ENCODE measurements around the gene STX3.

The STX3 gene

DNA sequence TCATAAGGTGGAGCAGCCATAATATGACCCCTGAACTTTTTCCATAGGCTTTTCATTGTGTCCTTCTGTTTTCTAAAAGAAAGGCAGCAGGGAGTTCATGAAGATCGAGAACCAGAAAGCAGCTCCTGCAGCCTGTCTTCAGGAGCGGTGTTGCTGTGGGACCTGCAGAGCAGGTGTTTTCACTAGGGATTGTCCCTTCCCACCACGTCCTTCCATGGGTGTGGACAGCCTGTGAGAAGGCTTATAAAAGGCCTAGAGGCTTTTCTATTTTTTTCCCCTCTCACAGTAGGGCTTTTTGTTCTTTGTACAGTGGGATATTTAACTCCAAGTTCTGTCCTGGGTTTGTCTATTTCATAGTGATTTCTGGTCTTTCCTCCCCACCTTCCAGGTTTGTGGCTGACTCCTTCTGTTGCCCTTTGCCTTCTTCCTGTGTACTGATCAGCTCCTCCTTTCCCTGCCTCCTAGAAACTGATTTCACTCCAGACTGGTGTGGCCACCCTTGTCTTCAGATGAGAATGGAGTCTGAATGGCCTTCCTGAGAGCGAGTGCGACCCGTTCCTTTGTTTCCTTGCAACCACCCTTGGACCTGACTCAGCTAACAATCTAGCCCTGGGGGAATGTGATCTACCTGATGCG is 45.3 kb downstream of the STX3 start:
- Histone ChIP-seq H3K4me2 (ENCODE audit: low read length) (no peak overlapping the region), H3K9ac (ENCODE audit: low read length) (no peak overlapping the region), H4K20me1 (ENCODE audit: insufficient read depth, low read length) (no peaks in the 10 kb centered on the region)

DNA sequence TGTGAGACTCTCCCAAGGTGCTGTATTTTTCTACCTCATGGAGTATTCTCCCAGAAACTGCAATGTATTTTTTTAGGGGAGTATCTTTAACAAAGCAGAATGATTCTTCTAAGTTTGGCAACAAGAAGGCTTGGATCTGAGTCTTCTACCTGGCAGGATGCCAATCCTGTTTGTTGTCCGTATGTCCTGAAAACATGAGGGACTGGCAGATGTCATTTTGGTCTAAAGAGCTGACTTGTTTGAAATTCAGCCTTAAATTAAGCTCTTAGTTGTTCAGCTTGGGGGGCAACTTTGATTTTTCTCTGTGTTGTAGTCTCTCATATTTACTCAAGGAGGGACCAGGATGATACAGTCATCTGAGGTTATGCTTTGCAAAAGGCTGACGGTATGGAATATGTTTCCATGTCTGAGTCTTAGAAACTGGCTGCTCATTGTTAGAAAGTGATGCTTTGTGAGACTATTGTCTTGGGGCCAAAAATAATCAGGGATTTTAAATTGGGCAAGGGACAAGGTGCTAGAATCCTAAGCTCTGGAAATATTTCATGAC is 46.1 kb downstream of the STX3 start:
- H3K4me2 ChIP-seq (ENCODE audit: low read length) = no peak overlapping the region
- no peaks in the 10 kb centered on the region for H4K20me1 ChIP-seq (ENCODE audit: insufficient read depth, low read length)
- no peak overlapping the region for H2AFZ ChIP-seq (ENCODE audit: low read depth, low read length)
- H3K27me3 ChIP-seq (ENCODE audit: low read depth, low read length) = no peaks in the 10 kb centered on the region
- no peak overlapping the region for H3K4me3 ChIP-seq (ENCODE audit: low read length)
- peaks cover 12% of the 10 kb centered on the region for H3K36me3 ChIP-seq (replicated peaks; ENCODE audit: low read depth, low read length)
- H3K9ac ChIP-seq (ENCODE audit: low read length) = no peak overlapping the region
- no peaks in the 10 kb centered on the region for H3K4me1 ChIP-seq (ENCODE audit: low read length)
- H3K9me3 ChIP-seq (ENCODE audit: insufficient read depth, low read length) = no peaks in the 10 kb centered on the region
- H3K27ac ChIP-seq (ENCODE audit: low read length) = no peak overlapping the region
- TF ChIP-seq, protein P1, sequence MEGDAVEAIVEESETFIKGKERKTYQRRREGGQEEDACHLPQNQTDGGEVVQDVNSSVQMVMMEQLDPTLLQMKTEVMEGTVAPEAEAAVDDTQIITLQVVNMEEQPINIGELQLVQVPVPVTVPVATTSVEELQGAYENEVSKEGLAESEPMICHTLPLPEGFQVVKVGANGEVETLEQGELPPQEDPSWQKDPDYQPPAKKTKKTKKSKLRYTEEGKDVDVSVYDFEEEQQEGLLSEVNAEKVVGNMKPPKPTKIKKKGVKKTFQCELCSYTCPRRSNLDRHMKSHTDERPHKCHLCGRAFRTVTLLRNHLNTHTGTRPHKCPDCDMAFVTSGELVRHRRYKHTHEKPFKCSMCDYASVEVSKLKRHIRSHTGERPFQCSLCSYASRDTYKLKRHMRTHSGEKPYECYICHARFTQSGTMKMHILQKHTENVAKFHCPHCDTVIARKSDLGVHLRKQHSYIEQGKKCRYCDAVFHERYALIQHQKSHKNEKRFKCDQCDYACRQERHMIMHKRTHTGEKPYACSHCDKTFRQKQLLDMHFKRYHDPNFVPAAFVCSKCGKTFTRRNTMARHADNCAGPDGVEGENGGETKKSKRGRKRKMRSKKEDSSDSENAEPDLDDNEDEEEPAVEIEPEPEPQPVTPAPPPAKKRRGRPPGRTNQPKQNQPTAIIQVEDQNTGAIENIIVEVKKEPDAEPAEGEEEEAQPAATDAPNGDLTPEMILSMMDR (IDR thresholded peaks at IDR 0.05; ENCODE audit: low read depth, low read length) = no peak
- TF ChIP-seq EZH2phosphoT487 (IDR thresholded peaks at IDR 0.05; ENCODE audit: low read depth) = no peak
- H3K79me2 ChIP-seq (ENCODE audit: low read length) = no peaks in the 10 kb centered on the region

More for the DNA sequence above, 45.3 kb downstream of the STX3 start:
- Histone ChIP-seq H3K4me3 (ENCODE audit: low read length) (no peak overlapping the region), H2AFZ (ENCODE audit: low read depth, low read length) (no peak overlapping the region), H3K36me3 (replicated peaks; ENCODE audit: low read depth, low read length) (peaks cover 8% of the 10 kb centered on the region), H3K79me2 (ENCODE audit: low read length) (no peaks in the 10 kb centered on the region), H3K27me3 (ENCODE audit: low read depth, low read length) (no peaks in the 10 kb centered on the region), H3K9me3 (ENCODE audit: insufficient read depth, low read length) (no peaks in the 10 kb centered on the region), H3K4me1 (ENCODE audit: low read length) (no peaks in the 10 kb centered on the region), H3K27ac (ENCODE audit: low read length) (no peak overlapping the region)
- no peak for TF ChIP-seq EZH2phosphoT487 (IDR thresholded peaks at IDR 0.05; ENCODE audit: low read depth)
- TF ChIP-seq, protein P1 (IDR thresholded peaks at IDR 0.05; ENCODE audit: low read depth, low read length) = no peak

DNA sequence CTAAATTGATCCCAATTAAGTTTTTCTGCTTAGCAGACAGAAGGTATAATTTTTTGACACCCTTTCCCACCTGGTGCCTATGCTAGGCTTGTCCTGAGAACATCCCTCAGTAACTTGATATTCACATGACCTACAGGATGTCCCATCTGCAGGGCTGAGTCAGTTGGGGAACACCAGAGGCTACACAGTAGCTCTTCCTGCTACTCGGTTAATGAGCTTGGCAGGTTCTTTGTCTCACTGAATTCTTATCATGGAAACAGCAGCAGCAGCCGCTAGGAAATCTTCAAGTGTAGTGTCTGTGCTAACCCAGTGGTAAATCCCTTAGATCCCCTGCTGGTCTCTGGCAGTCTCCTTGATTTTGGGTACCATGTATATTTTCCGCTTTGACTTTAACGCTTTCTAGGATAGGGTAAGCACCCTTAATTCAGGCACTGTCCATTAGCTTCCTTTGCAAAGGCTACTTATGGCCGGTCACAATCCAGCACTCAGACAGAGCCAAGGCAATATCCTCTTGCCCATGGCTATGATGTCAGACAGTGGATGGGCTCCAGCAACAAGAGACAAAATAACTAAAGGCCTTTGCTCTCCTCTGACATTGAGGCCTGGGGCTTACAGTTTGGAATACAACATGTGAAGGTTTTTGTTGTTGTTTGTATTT is 46.9 kb downstream of the STX3 start:
- Histone ChIP-seq H4K20me1 (ENCODE audit: insufficient read depth, low read length) (no peaks in the 10 kb centered on the region), H3K9ac (ENCODE audit: low read length) (no peak overlapping the region), H3K36me3 (replicated peaks; ENCODE audit: low read depth, low read length) (peaks cover 21% of the 10 kb centered on the region)

More for the DNA sequence above, 46.9 kb downstream of the STX3 start:
- H3K27me3 ChIP-seq (ENCODE audit: low read depth, low read length) = no peaks in the 10 kb centered on the region
- H3K4me2 ChIP-seq (ENCODE audit: low read length) = no peak overlapping the region
- no peaks in the 10 kb centered on the region for H3K9me3 ChIP-seq (ENCODE audit: insufficient read depth, low read length)
- no peak for TF ChIP-seq EZH2phosphoT487 (IDR thresholded peaks at IDR 0.05; ENCODE audit: low read depth)
- TF ChIP-seq, protein P1 (IDR thresholded peaks at IDR 0.05; ENCODE audit: low read depth, low read length) = no peak
- no peaks in the 10 kb centered on the region for H3K4me1 ChIP-seq (ENCODE audit: low read length)
- H2AFZ ChIP-seq (ENCODE audit: low read depth, low read length) = no peak overlapping the region
- no peak overlapping the region for H3K27ac ChIP-seq (ENCODE audit: low read length)
- H3K79me2 ChIP-seq (ENCODE audit: low read length) = no peaks in the 10 kb centered on the region
- H3K4me3 ChIP-seq (ENCODE audit: low read length) = no peak overlapping the region

Data from OCI-LY3 (cell line).